Fibroblast of skin of scalp (primary cell): ENCODE results near the gene CIB2. TPM values are rescaled to one million over a fixed set of nuclear protein-coding genes. Genes with fewer than 3 reads are reported as not detected.
"Not testable (repeated sequence)": the region's sequence is repeated elsewhere in the genome, so short reads cannot be mapped to it uniquely, and the experiment has no call there.

Source experiments
- DNase-seq: peaks from one replicate; pipeline ENCODE4 v3.0.0-alpha.2; 2013
- polyA plus RNA-seq, 2 experiments: library from polyadenylated mRNA; unstranded; fragments of 120-200 nt; gene quantifications; one replicate each; pipeline ENCODE4 v1.2.1, GENCODE V29; 2013; ENCODE audit not compliant: insufficient read length in 2 of 2

Gene CIB2
- 15.7 TPM for polyA plus RNA-seq (2013, experiment 1 of 2; ENCODE audit: insufficient read length)
- polyA plus RNA-seq (2013, experiment 2 of 2; ENCODE audit: insufficient read length): 16.3 TPM

- DNase-seq: peak; percentile 81
These were observed at the start of gene CIB2 for GRCh38 chr15:78131295-78132061. TSS of gene CIB2 (minus strand) at chr15:78131445. CDS start at chr15:78131215, 230 bp downstream.

- DNase-seq: no peak
These were observed 48.7 kb upstream of the CIB2 start for GRCh38 chr15:78179906-78180305.

- DNase-seq: no peak
These were observed 48.1 kb upstream of the CIB2 start for GRCh38 chr15:78179286-78179840.

GRCh38 chr15:78178064-78178463, 46.8 kb upstream of the CIB2 start:
- no peak for DNase-seq

- peak; percentile 29 for DNase-seq
These were observed 46.2 kb upstream of the CIB2 start for GRCh38 chr15:78177447-78177873.

GRCh38 chr15:78175330-78175729, 44.1 kb upstream of the CIB2 start:
- no peak for DNase-seq

GRCh38 chr15:78174401-78174800, 43.2 kb upstream of the CIB2 start:
- no peak for DNase-seq

- no peak for DNase-seq
These were observed 40.7 kb upstream of the CIB2 start for GRCh38 chr15:78171864-78172472.

- DNase-seq: no peak
These were observed 39.9 kb upstream of the CIB2 start for GRCh38 chr15:78170848-78171773.

- no peak for DNase-seq
These were observed 37.4 kb upstream of the CIB2 start for GRCh38 chr15:78168608-78169007.

GRCh38 chr15:78167227-78167888, 36.1 kb upstream of the CIB2 start:
- no peak for DNase-seq

- no peak for DNase-seq
These were observed 32.8 kb upstream of the CIB2 start for GRCh38 chr15:78164010-78164409.

- no peak for DNase-seq
These were observed 30.8 kb upstream of the CIB2 start for GRCh38 chr15:78162038-78162437.

- no peak for DNase-seq
These were observed 28.1 kb upstream of the CIB2 start for GRCh38 chr15:78159395-78159794.

- no peak for DNase-seq
These were observed 26.0 kb upstream of the CIB2 start for GRCh38 chr15:78157203-78157602.

- DNase-seq: no peak
These were observed 25.4 kb upstream of the CIB2 start for GRCh38 chr15:78156653-78157052.

GRCh38 chr15:78155355-78155939, 24.2 kb upstream of the CIB2 start:
- DNase-seq: no peak

- DNase-seq: no peak
These were observed 23.7 kb upstream of the CIB2 start for GRCh38 chr15:78154955-78155354.

- DNase-seq: not testable (repeated sequence)
These were observed 19.8 kb upstream of the CIB2 start for GRCh38 chr15:78151075-78151474.

- DNase-seq: no peak
These were observed 18.8 kb upstream of the CIB2 start for GRCh38 chr15:78149805-78150751.
